Gastroesophageal sphincter (tissue), 3 donors: ENCODE measurements around the gene CCNYL1.

Source experiments
- CTCF ChIP-seq, 4 experiments: fragments of 200-600 bp in 2 of 4; fragments of 450-650 bp in 2 of 4; sonication (generic) in 1 of 4; IDR thresholded peaks; one replicate each; pipeline ENCODE4 v1.5.1; 2017 to 2019; ENCODE audit warnings: antibody characterized with exemption in 4 of 4, mild to moderate bottlenecking in 2 of 4, moderate library complexity in 2 of 4
- POLR2A ChIP-seq, 2 donors: fragments of 450-650 bp; IDR thresholded peaks; one replicate each; pipeline ENCODE4 v1.6.1; 2017; ENCODE audit warnings: antibody characterized with exemption in 2 of 2, mild to moderate bottlenecking in 2 of 2, moderate library complexity in 1 of 2
- POLR2AphosphoS5 ChIP-seq: sonication (generic); formaldehyde crosslinking; IDR thresholded peaks from one replicate; pipeline ENCODE4 v1.6.1; 2017; ENCODE audit warnings: antibody characterized with exemption

DNA sequence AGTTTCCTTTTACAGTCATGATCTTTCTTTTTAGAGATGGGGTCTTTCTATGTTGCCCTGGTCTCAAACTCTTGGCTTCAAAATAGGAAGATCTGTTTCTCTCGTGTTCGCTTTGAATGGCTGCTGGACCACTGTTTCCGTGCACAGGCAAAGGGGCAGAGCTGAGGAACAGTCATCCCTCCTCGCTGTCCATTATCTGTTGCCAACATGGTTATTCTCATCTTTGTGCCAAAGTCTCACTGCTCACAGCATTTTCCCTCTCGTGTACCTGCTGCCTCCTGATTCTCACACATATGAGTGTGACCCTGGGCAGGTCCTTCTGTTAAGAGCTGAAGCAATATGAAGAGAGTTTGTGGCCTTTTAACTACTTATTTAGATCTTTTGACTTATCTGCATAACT, 28.0 kb upstream of the CCNYL1 start:
- TF ChIP-seq CTCF (IDR thresholded peaks at IDR 0.05): no peak
- TF ChIP-seq POLR2AphosphoS5: no peak
- TF ChIP-seq POLR2A (IDR thresholded peaks at IDR 0.05): no peak
